Measurements from ENCODE around the gene KCNF1. TPM values are rescaled to one million over a fixed set of nuclear protein-coding genes. Genes with fewer than 3 reads are reported as not detected.

The KCNF1 gene
- total and polyA plus RNA-seq, 2 of the 8 experiments (the other 6 are each of a cell fraction or from before 2014, with no cell fraction given): 0.48 to 1.5 TPM

DNA sequence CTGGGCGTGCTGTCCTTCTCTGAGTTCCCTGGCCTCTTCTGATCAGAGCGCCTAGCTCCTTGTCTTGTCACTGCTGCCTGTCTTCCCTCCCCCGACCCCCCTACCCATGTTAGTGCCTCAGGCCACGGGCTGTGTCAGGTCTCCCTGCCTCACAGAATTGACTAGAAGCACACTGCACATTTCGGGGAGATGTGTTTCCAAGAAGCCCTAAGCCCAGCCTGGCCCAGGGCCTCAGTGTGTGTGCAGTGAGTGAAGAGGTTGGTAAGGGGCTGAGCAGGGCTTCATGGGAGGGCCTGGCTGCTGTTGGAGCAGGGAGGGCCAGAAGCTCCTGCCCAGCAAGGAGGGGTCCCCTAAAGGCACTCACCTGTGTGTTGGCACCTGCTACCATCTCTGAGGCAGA, 13.1 kb downstream of the KCNF1 start:
- H2BK120ac ChIP-seq (replicated peaks; ENCODE audit: low read depth, low read length): no peak overlapping the region
- no peak overlapping the region for H2AFZ ChIP-seq (ENCODE audit: low read length)
- H4K20me1 ChIP-seq (replicated peaks in 1 of 2; ENCODE audit: control insufficient read depth in 1 of 2, insufficient read depth in 2 of 2, low read length in 2 of 2): no peaks in the 10 kb centered on the region
- no peaks in the 10 kb centered on the region for H3K36me3 ChIP-seq (ENCODE audit: control insufficient read depth in 2 of 4, insufficient read depth in 4 of 4, low read length in 3 of 4)
- ChIA-PET POLR2A (ENCODE audit: partially characterized antibody) (interaction anchor here (0.6 kb wide), 1 partner anchor 421 kb away, joined by 3 read pairs; no protein-coding TSS in a partner anchor), CTCF (ENCODE audit: partially characterized antibody) (interaction anchor here (0.8 to 11.9 kb wide), 4 partner anchors 12 to 93 kb away, joined by 3 to 125 read pairs (median 9); partner anchors contain the start of gene KCNF1)
- no peaks in the 10 kb centered on the region for H3K79me2 ChIP-seq (ENCODE audit: control insufficient read depth in 1 of 2, insufficient read depth in 2 of 2, low read length in 2 of 2)
- no peak overlapping the region for H3K4me3 ChIP-seq (ENCODE audit: extremely low read depth in 1 of 4, insufficient read depth in 2 of 4, low read depth in 3 of 4, low read length in 4 of 4)
- H4K91ac ChIP-seq (replicated peaks; ENCODE audit: insufficient read length, low read length): no peak overlapping the region
- no peak overlapping the region for H4K8ac ChIP-seq (ENCODE audit: extremely low read depth, insufficient read depth, low read length)
- no peak overlapping the region for H3K9ac ChIP-seq (replicated peaks in 1 of 4; ENCODE audit: extremely low read depth in 1 of 4, low read depth in 3 of 4, low read length in 3 of 4)
- no peak overlapping the region for H3K56ac ChIP-seq (replicated peaks; ENCODE audit: insufficient read length, low read depth, low read length)
- H3K4ac ChIP-seq (replicated peaks; ENCODE audit: insufficient read length, low read depth, low read length): no peak overlapping the region
- H2BK20ac ChIP-seq (ENCODE audit: low read length): no peak overlapping the region; the same call in 1 of the 2 replicates
- H3K4me1 ChIP-seq (replicated peaks in 1 of 4; ENCODE audit: control insufficient read depth in 3 of 4, insufficient read depth in 4 of 4, low read length in 3 of 4): peaks cover 0 to 17% (median 12%) of the 10 kb centered on the region in 4 experiments; a peak in 6 of 7 replicates
- no peaks in the 10 kb centered on the region for H3K79me1 ChIP-seq (ENCODE audit: low read depth, low read length)
- H3K4me2 ChIP-seq (ENCODE audit: insufficient read depth in 1 of 2, low read depth in 2 of 2, low read length in 2 of 2): no peak overlapping the region
- WGBS, 2 experiments (ENCODE audit: extremely low coverage in 1 of 2, insufficient coverage in 1 of 2, insufficient read length in 1 of 2, insufficient replicate concordance in 2 of 2, low coverage in 1 of 2, low lambda C conversion rate in 2 of 2, missing lambda C conversion rate in 1 of 2): 84% methylated on average over 5 of the region's 5 CpGs; no CpG with 5 or more reads in 1 of the 2 experiments
- DNase-seq (ENCODE audit: low read depth in 1 of 2, low spot score in 2 of 2) (no peak), FAIRE-seq (no peak)
- H3K23ac ChIP-seq (ENCODE audit: insufficient read length): no peak overlapping the region
- no peak overlapping the region for H3K27ac ChIP-seq (ENCODE audit: low read depth, low read length)
- no peak overlapping the region; the same call in 1 of the 2 replicates for H2BK15ac ChIP-seq (ENCODE audit: low read length)
- no peak overlapping the region for H3K18ac ChIP-seq (ENCODE audit: extremely low read depth, low read length)
- H4K5ac ChIP-seq (ENCODE audit: insufficient read length, low read depth, low read length): no peak overlapping the region
- H3K23me2 ChIP-seq (ENCODE audit: low read depth, low read length): no peaks in the 10 kb centered on the region; the same call in 1 of the 2 replicates
- peaks cover 0 to 4% (median 1%) of the 10 kb centered on the region in 4 experiments; a peak in 2 of 7 replicates for H3K27me3 ChIP-seq (replicated peaks in 1 of 4; ENCODE audit: control insufficient read depth in 3 of 4, extremely low read depth in 1 of 4, insufficient read depth in 3 of 4, low read length in 3 of 4)
- H2BK5ac ChIP-seq (ENCODE audit: low read depth, low read length): no peak overlapping the region
- no peak overlapping the region for H2BK12ac ChIP-seq (ENCODE audit: low read depth, low read length)
- H2AK5ac ChIP-seq (ENCODE audit: low read depth, low read length): no peak overlapping the region
- H3K14ac ChIP-seq (ENCODE audit: insufficient read length): no peak overlapping the region
- H3K9me3 ChIP-seq (ENCODE audit: insufficient read depth in 2 of 2, low read depth in 1 of 2, low read length in 1 of 2): no peaks in the 10 kb centered on the region
- TF ChIP-seq, protein P1, sequence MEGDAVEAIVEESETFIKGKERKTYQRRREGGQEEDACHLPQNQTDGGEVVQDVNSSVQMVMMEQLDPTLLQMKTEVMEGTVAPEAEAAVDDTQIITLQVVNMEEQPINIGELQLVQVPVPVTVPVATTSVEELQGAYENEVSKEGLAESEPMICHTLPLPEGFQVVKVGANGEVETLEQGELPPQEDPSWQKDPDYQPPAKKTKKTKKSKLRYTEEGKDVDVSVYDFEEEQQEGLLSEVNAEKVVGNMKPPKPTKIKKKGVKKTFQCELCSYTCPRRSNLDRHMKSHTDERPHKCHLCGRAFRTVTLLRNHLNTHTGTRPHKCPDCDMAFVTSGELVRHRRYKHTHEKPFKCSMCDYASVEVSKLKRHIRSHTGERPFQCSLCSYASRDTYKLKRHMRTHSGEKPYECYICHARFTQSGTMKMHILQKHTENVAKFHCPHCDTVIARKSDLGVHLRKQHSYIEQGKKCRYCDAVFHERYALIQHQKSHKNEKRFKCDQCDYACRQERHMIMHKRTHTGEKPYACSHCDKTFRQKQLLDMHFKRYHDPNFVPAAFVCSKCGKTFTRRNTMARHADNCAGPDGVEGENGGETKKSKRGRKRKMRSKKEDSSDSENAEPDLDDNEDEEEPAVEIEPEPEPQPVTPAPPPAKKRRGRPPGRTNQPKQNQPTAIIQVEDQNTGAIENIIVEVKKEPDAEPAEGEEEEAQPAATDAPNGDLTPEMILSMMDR (IDR thresholded peaks at IDR 0.05; ENCODE audit: control extremely low read depth in 1 of 3, insufficient read depth in 1 of 3, low read depth in 1 of 3, low read length in 3 of 3): no peak
- no peak for TF ChIP-seq KDM1A (IDR thresholded peaks at IDR 0.05; ENCODE audit: borderline replicate concordance, low read length)
- no peak for TF ChIP-seq ASH2L (IDR thresholded peaks at IDR 0.05; ENCODE audit: low read length)
- TF ChIP-seq SP4 (IDR thresholded peaks at IDR 0.05; ENCODE audit: low read length): no peak
- no peak for TF ChIP-seq NANOG (IDR thresholded peaks at IDR 0.05; ENCODE audit: insufficient read depth, low read depth, low read length, poor library complexity, severe bottlenecking)
- no peak for TF ChIP-seq SAP30 (IDR thresholded peaks at IDR 0.05; ENCODE audit: insufficient read depth, insufficient replicate concordance, low read length)
- TF ChIP-seq TEAD4 (IDR thresholded peaks at IDR 0.05; ENCODE audit: low read depth, low read length): no peak
- no peak for TF ChIP-seq BACH1 (IDR thresholded peaks at IDR 0.05; ENCODE audit: low read length)
- TF ChIP-seq RNF2 (IDR thresholded peaks at IDR 0.05; ENCODE audit: borderline replicate concordance, low read depth, low read length, missing control alignments, poor library complexity, severe bottlenecking): no peak
- no peak for TF ChIP-seq NRF1 (IDR thresholded peaks at IDR 0.05; ENCODE audit: low read depth, low read length)
